Spinal cord (tissue), 10 donors: Measurements from ENCODE around the gene DNMT1. TPM values are rescaled to one million over a fixed set of nuclear protein-coding genes. Genes with fewer than 3 reads are reported as not detected.

Experiments used
- DNase-seq, 6 donors: peaks; one replicate each; pipeline versions ENCODE4 v3.0.0 to v3.0.0-alpha.2; 2013 to 2015; ENCODE audit warnings: low spot score in 6 of 6, low read depth in 4 of 6
- H3K27ac ChIP-seq: one replicate; pipeline ENCODE4 v1.5.1; 2013; ENCODE audit warnings: low read depth, low read length, control low read depth
- H3K27me3 ChIP-seq: one replicate; pipeline ENCODE4 v1.6.1; 2013; ENCODE audit warnings: low read length; ENCODE audit not compliant: control insufficient read depth, insufficient read depth
- H3K36me3 ChIP-seq: one replicate; pipeline ENCODE4 v1.6.1; 2013; ENCODE audit warnings: low read length; ENCODE audit not compliant: control insufficient read depth, insufficient read depth
- H3K4me1 ChIP-seq: one replicate; pipeline ENCODE4 v1.6.1; 2013; ENCODE audit warnings: low read length; ENCODE audit not compliant: control insufficient read depth, insufficient read depth
- H3K4me3 ChIP-seq: one replicate; pipeline ENCODE4 v1.5.1; 2013; ENCODE audit warnings: low read depth, low read length, control low read depth
- H3K9me3 ChIP-seq: one replicate; pipeline ENCODE4 v1.6.1; 2013; ENCODE audit warnings: low read length; ENCODE audit not compliant: control insufficient read depth, insufficient read depth
- WGBS: methylation state at CpG from one replicate; pipeline ENCODE4 v1.1.5; 2013; ENCODE audit warnings: missing lambda C conversion rate; ENCODE audit not compliant: insufficient coverage; 5-methylcytosine and 5-hydroxymethylcytosine counted together
- polyA plus RNA-seq, 2 donors: library from polyadenylated mRNA; unstranded; fragments of 120-200 nt; gene quantifications; one replicate each; pipeline ENCODE4 v1.2.1, GENCODE V29; 2013; ENCODE audit not compliant: insufficient read length in 2 of 2
- total RNA-seq, 2 donors: library from RNA; depleted of rRNA in 1 of 2; stranded (reverse); fragments of 120-200 nt in 1 of 2; fragments of >200 nt in 1 of 2; gene quantifications; one replicate each; pipeline versions ENCODE4 v1.2.3 to v1.2.4, GENCODE V29; 2013 to 2014
- donor health status: healthy.

The DNMT1 gene
- total and polyA plus RNA-seq, 4 donors = 30.3 to 114 (median 68.3) TPM

- Histone ChIP-seq H3K4me3 (no peak overlapping the region), H3K36me3 (peaks cover 37% of the 10 kb centered on the region), H3K4me1 (peaks cover 14% of the 10 kb centered on the region), H3K9me3 (no peaks in the 10 kb centered on the region), H3K27ac (no peak overlapping the region), H3K27me3 (no peaks in the 10 kb centered on the region)
- no peak for DNase-seq
- WGBS = 75% methylated on average over 15 of the region's 22 CpGs
These were observed 101.2 kb downstream of the DNMT1 start for GRCh38 chr19:10093295-10094186.

- 66% methylated on average over 5 of the region's 9 CpGs for WGBS
- Histone ChIP-seq H3K36me3 (peaks cover 37% of the 10 kb centered on the region), H3K4me1 (peaks cover 14% of the 10 kb centered on the region), H3K27ac (no peak overlapping the region), H3K27me3 (no peaks in the 10 kb centered on the region), H3K9me3 (no peaks in the 10 kb centered on the region), H3K4me3 (no peak overlapping the region)
- DNase-seq = no peak
These were observed 102.0 kb downstream of the DNMT1 start for GRCh38 chr19:10092648-10093294.

- H3K36me3 ChIP-seq = peaks cover 37% of the 10 kb centered on the region
- no peak for DNase-seq
- 84% methylated on average over 11 of the region's 13 CpGs for WGBS
These were observed 102.7 kb downstream of the DNMT1 start for GRCh38 chr19:10091895-10092641.

GRCh38 chr19:10091370-10091687, 103.4 kb downstream of the DNMT1 start:
- Histone ChIP-seq H3K36me3 (peaks cover 37% of the 10 kb centered on the region), H3K27ac (no peak overlapping the region), H3K4me1 (peaks cover 14% of the 10 kb centered on the region), H3K9me3 (no peaks in the 10 kb centered on the region), H3K27me3 (no peaks in the 10 kb centered on the region), H3K4me3 (no peak overlapping the region)
- DNase-seq = no peak
- whole genome bisulfite sequencing = 89% methylated on average over 17 of the region's 17 CpGs

More at GRCh38 chr19:10091895-10092641, 102.7 kb downstream of the DNMT1 start:
- no peaks in the 10 kb centered on the region for H3K27me3 ChIP-seq
- H3K9me3 ChIP-seq = no peaks in the 10 kb centered on the region
- H3K4me3 ChIP-seq = no peak overlapping the region
- H3K4me1 ChIP-seq = peaks cover 14% of the 10 kb centered on the region
- H3K27ac ChIP-seq = no peak overlapping the region

- Histone ChIP-seq H3K9me3 (no peaks in the 10 kb centered on the region), H3K27me3 (no peaks in the 10 kb centered on the region), H3K4me3 (no peak overlapping the region), H3K4me1 (peaks cover 15% of the 10 kb centered on the region), H3K36me3 (peaks cover 37% of the 10 kb centered on the region), H3K27ac (no peak overlapping the region)
- no peak for DNase-seq
- WGBS = 82% methylated on average over 14 of the region's 15 CpGs
These were observed 104.9 kb downstream of the DNMT1 start for GRCh38 chr19:10089801-10090375.

- 87% methylated on average over 5 of the region's 6 CpGs for WGBS
- Histone ChIP-seq H3K27ac (no peak overlapping the region), H3K4me1 (peaks cover 15% of the 10 kb centered on the region)
These were observed 105.7 kb downstream of the DNMT1 start for GRCh38 chr19:10088949-10089554.

GRCh38 chr19:10087296-10088061, 107.3 kb downstream of the DNMT1 start:
- Histone ChIP-seq H3K9me3 (no peaks in the 10 kb centered on the region), H3K4me3 (no peak overlapping the region), H3K27ac (no peak overlapping the region), H3K27me3 (no peaks in the 10 kb centered on the region), H3K4me1 (peaks cover 15% of the 10 kb centered on the region), H3K36me3 (peaks cover 28% of the 10 kb centered on the region)
- 90% methylated on average over 4 of the region's 18 CpGs for WGBS
- no peak for DNase-seq

More at GRCh38 chr19:10088949-10089554, 105.7 kb downstream of the DNMT1 start:
- peaks cover 37% of the 10 kb centered on the region for H3K36me3 ChIP-seq
- DNase-seq = no peak
- no peaks in the 10 kb centered on the region for H3K9me3 ChIP-seq
- no peak overlapping the region for H3K4me3 ChIP-seq
- H3K27me3 ChIP-seq = no peaks in the 10 kb centered on the region

GRCh38 chr19:10086591-10087192, 108.1 kb downstream of the DNMT1 start:
- Histone ChIP-seq H3K4me3 (peak overlapping the region; percentile 86), H3K27ac (peak overlapping the region; percentile 60), H3K27me3 (no peaks in the 10 kb centered on the region), H3K36me3 (peaks cover 20% of the 10 kb centered on the region), H3K9me3 (no peaks in the 10 kb centered on the region), H3K4me1 (peaks cover 15% of the 10 kb centered on the region)
- WGBS = 1% methylated on average over 23 of the region's 43 CpGs
- peak in 1 of 6 donors; percentile 26 for DNase-seq
